Neural progenitor cell (in vitro differentiated cells): ENCODE measurements around the gene PIGR. TPM values are rescaled to one million over a fixed set of nuclear protein-coding genes. Genes with fewer than 3 reads are reported as not detected.

Source experiments
- DNase-seq: peaks from one replicate; pipeline ENCODE4 v3.0.0-alpha.2; 2016; ENCODE audit warnings: low spot score
- H2AFZ ChIP-seq: fragments of 200-600 bp; sonication (generic); replicated peaks from 2 replicates; pipeline ENCODE4 v1.6.1; 2016; ENCODE audit warnings: antibody characterized with exemption
- H3F3A ChIP-seq: fragments of 200-600 bp; sonication (generic); 2 replicates; pipeline ENCODE4 v1.6.1; 2016; ENCODE audit warnings: antibody characterized with exemption, low read depth
- H3K27ac ChIP-seq: fragments of 200-600 bp; sonication (generic); 2 replicates; pipeline ENCODE4 v1.5.1; 2016; ENCODE audit warnings: mild to moderate bottlenecking
- H3K27me3 ChIP-seq: fragments of 200-600 bp; sonication (generic); 2 replicates; pipeline ENCODE4 v1.6.1; 2016; ENCODE audit warnings: mild to moderate bottlenecking, moderate library complexity
- H3K36me3 ChIP-seq: fragments of 200-600 bp; sonication (generic); 2 replicates; pipeline ENCODE4 v1.5.1; 2016
- H3K4me1 ChIP-seq: fragments of 200-600 bp; sonication (generic); 2 replicates; pipeline ENCODE4 v1.6.1; 2016; ENCODE audit warnings: mixed run types
- H3K4me2 ChIP-seq: fragments of 200-600 bp; sonication (generic); 2 replicates; pipeline ENCODE4 v1.6.1; 2016
- H3K4me3 ChIP-seq: fragments of 200-600 bp; sonication (generic); 2 replicates; pipeline ENCODE4 v1.5.1; 2016
- H3K79me2 ChIP-seq: fragments of 200-600 bp; sonication (generic); 2 replicates; pipeline ENCODE4 v1.6.1; 2016; ENCODE audit warnings: low read depth
- H3K9ac ChIP-seq: fragments of 200-600 bp; sonication (generic); 2 replicates; pipeline ENCODE4 v1.6.1; 2016
- H3K9me3 ChIP-seq: fragments of 200-600 bp; sonication (generic); 2 replicates; pipeline ENCODE4 v1.5.1; 2016; ENCODE audit warnings: low read depth
- H4K20me1 ChIP-seq: fragments of 200-600 bp; sonication (generic); 2 replicates; pipeline ENCODE4 v1.6.1; 2016; ENCODE audit warnings: low read depth
- H3K27ac Mint-ChIP-seq: 3 replicates; pipeline ENCODE4 v1.8.0; 2021; ENCODE audit warnings: mixed read lengths
- H3K27me3 Mint-ChIP-seq: 2 replicates; pipeline ENCODE4 v1.8.0; 2022; ENCODE audit warnings: low read depth, mild to moderate bottlenecking, inconsistent platforms, moderate library complexity, mixed read lengths; ENCODE audit not compliant: insufficient read depth
- H3K36me3 Mint-ChIP-seq: 3 replicates; pipeline ENCODE4 v1.8.0; 2021; ENCODE audit warnings: mixed read lengths
- H3K4me1 Mint-ChIP-seq: 3 replicates; pipeline ENCODE4 v1.8.0; 2021; ENCODE audit warnings: mixed read lengths
- H3K4me3 Mint-ChIP-seq: 3 replicates; pipeline ENCODE4 v1.8.0; 2021; ENCODE audit warnings: mild to moderate bottlenecking, moderate library complexity, mixed read lengths
- H3K9me3 Mint-ChIP-seq: 3 replicates; pipeline ENCODE4 v1.8.0; 2020; ENCODE audit warnings: mixed read lengths
- CTCF ChIP-seq: fragments of 200-600 bp; sonication (generic); IDR thresholded peaks from 2 replicates; pipeline ENCODE4 v1.5.1; 2017; ENCODE audit warnings: antibody characterized with exemption, mild to moderate bottlenecking
- EZH2 ChIP-seq: fragments of 200-600 bp; sonication (generic); IDR thresholded peaks from 2 replicates; pipeline ENCODE4 v1.6.1; 2017; ENCODE audit warnings: antibody characterized with exemption, mild to moderate bottlenecking, moderate library complexity
- EZH2phosphoT487 ChIP-seq: fragments of 200-600 bp; sonication (generic); IDR thresholded peaks from 2 replicates; pipeline ENCODE4 v1.6.1; 2017; ENCODE audit warnings: antibody characterized with exemption
- total RNA-seq: library from RNA; depleted of rRNA; stranded (reverse); fragments of >200 nt; gene quantifications from 2 replicates; pipeline ENCODE4 v1.2.3, GENCODE V29; 2015; ENCODE audit warnings: low replicate concordance

Gene PIGR
- total RNA-seq, 1 donor from 2014 or later, result not detected

DNA sequence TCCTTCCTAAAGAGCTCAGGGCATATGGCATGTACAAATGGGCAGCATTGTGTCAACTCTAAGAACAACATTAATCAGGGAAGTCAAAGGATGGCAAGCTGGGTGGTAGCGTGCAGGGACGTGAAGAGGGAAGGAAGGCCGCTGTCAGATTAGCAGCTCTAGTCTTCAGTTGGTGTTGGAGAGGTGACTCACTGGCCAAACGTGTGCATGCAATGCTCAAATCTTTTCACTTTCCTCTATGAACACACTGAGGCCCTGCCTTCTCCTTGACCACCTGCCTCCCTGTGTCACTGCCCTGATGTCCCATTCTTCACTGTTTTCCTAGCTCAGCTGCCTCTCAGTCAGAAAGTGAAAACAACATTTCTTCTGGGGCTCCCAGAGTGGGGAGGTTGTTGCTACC is 5.9 kb upstream of the PIGR start:
- Histone ChIP-seq H3K9ac (no peak overlapping the region), H3K4me1 (peaks cover 9% of the 10 kb centered on the region), H3K4me3 (no peak overlapping the region), H3K9me3 (no peaks in the 10 kb centered on the region), H3K27me3 (no peaks in the 10 kb centered on the region), H3K27ac (no peak overlapping the region), H3K79me2 (no peaks in the 10 kb centered on the region), H3K4me2 (no peak overlapping the region), H4K20me1 (no peaks in the 10 kb centered on the region), H3K36me3 (no peaks in the 10 kb centered on the region), H2AFZ (no peak overlapping the region), H3F3A (no peaks in the 10 kb centered on the region)
- Mint-ChIP-seq H3K9me3 (no peaks in the 10 kb centered on the region), H3K27me3 (peaks cover 10% of the 10 kb centered on the region), H3K36me3 (no peaks in the 10 kb centered on the region), H3K27ac (no peak overlapping the region), H3K4me3 (no peak overlapping the region), H3K4me1 (peaks cover 12% of the 10 kb centered on the region)
- TF ChIP-seq EZH2 (no peak), EZH2phosphoT487 (no peak)
- no peak for DNase-seq

DNA sequence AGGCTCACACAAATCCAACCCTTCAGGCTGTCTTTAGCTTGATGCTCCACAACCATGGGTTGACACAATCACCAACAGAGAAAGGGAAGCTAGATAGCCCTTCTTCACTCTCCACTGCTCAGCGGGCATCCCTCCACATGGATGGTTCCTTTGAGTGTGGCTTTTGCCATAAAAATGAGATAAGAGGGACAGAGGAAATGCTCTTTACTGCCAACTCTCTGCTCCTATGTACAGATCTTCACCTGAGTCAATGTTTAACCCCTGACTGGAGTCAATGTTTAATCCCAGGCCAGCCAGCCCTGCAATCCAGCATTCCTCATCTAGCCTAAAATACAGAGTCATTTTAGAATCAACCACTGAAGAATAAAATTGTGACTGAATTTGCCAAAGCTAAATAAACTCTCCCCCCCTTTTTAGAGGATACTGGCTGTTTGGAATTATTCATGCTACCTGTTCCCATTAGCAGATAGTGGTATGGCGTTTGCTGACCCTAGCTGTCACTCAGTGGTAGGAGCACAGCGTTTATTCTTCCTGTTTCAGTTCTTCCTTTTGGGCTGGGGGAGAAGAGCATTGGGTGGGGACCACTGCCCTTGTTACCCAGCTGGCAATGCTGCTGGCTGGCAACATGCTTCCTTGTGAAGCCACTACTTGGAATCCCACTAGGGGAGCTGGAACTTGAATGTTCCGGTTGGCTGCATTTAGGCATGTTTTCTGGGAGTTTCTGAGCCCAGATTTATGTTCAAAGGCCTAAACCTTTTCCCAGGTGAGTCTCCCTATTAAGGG is 5.2 kb upstream of the PIGR start:
- Histone ChIP-seq H3K9ac (no peak overlapping the region), H3K4me1 (peaks cover 9% of the 10 kb centered on the region), H3K27ac (no peak overlapping the region), H3K36me3 (no peaks in the 10 kb centered on the region), H3K27me3 (no peaks in the 10 kb centered on the region), H3K9me3 (no peaks in the 10 kb centered on the region), H3K79me2 (no peaks in the 10 kb centered on the region), H3F3A (no peaks in the 10 kb centered on the region), H2AFZ (no peak overlapping the region), H3K4me2 (no peak overlapping the region), H3K4me3 (no peak overlapping the region), H4K20me1 (no peaks in the 10 kb centered on the region)
- no peak overlapping the region for H3K4me3 Mint-ChIP-seq
- no peaks in the 10 kb centered on the region for H3K9me3 Mint-ChIP-seq
- H3K27ac Mint-ChIP-seq, result no peak overlapping the region
- TF ChIP-seq EZH2phosphoT487, result no peak
- TF ChIP-seq EZH2, result no peak
- no peak for TF ChIP-seq CTCF
- peaks cover 10% of the 10 kb centered on the region for H3K27me3 Mint-ChIP-seq
- DNase-seq, result no peak
- H3K4me1 Mint-ChIP-seq, result peaks cover 12% of the 10 kb centered on the region
- no peaks in the 10 kb centered on the region for H3K36me3 Mint-ChIP-seq

- Mint-ChIP-seq H3K4me3 (no peak overlapping the region), H3K27ac (no peak overlapping the region), H3K27me3 (peaks cover 8% of the 10 kb centered on the region), H3K9me3 (no peaks in the 10 kb centered on the region), H3K4me1 (peaks cover under 1% of the 10 kb centered on the region), H3K36me3 (no peaks in the 10 kb centered on the region)
- Histone ChIP-seq H4K20me1 (no peaks in the 10 kb centered on the region), H3K27me3 (no peaks in the 10 kb centered on the region), H3K4me2 (no peak overlapping the region), H3K4me3 (no peak overlapping the region), H3K36me3 (no peaks in the 10 kb centered on the region), H3K4me1 (no peaks in the 10 kb centered on the region), H3K27ac (no peak overlapping the region), H3F3A (no peaks in the 10 kb centered on the region), H3K9me3 (no peaks in the 10 kb centered on the region), H3K9ac (no peak overlapping the region), H3K79me2 (no peaks in the 10 kb centered on the region), H2AFZ (no peak overlapping the region)
- DNase-seq, result no peak
- no peak for TF ChIP-seq EZH2phosphoT487
- no peak for TF ChIP-seq EZH2
- no peak for TF ChIP-seq CTCF
Measured at GRCh38 chr1:206949641-206950040, 3.4 kb upstream of the PIGR start.

GRCh38 chr1:206949208-206949607 is 2.9 kb upstream of the PIGR start:
- Histone ChIP-seq H3K27ac (no peak overlapping the region), H3K36me3 (no peaks in the 10 kb centered on the region), H3K9ac (no peak overlapping the region), H3K9me3 (no peaks in the 10 kb centered on the region), H4K20me1 (no peaks in the 10 kb centered on the region), H3K4me1 (no peaks in the 10 kb centered on the region), H3K27me3 (no peaks in the 10 kb centered on the region), H2AFZ (no peak overlapping the region), H3K79me2 (no peaks in the 10 kb centered on the region), H3K4me2 (no peak overlapping the region), H3K4me3 (no peak overlapping the region), H3F3A (no peaks in the 10 kb centered on the region)
- Mint-ChIP-seq H3K27me3 (peaks cover 8% of the 10 kb centered on the region), H3K4me3 (no peak overlapping the region), H3K4me1 (no peaks in the 10 kb centered on the region), H3K36me3 (no peaks in the 10 kb centered on the region), H3K27ac (no peak overlapping the region), H3K9me3 (no peaks in the 10 kb centered on the region)
- no peak for DNase-seq
- TF ChIP-seq EZH2 (no peak), EZH2phosphoT487 (no peak), CTCF (no peak)
